Gastrocnemius medialis (tissue), 4 donors: Measurements from ENCODE around the gene CDH2.

Experiments used
- CTCF ChIP-seq, 5 experiments: fragments of 450-650 bp in 3 of 5; fragments of 200-600 bp in 2 of 5; sonication (generic) in 2 of 5; IDR thresholded peaks in 4 of 5; conservative IDR thresholded peaks in 1 of 5; 1 replicate in 4 of 5; 2 replicates in 1 of 5; pipeline ENCODE4 v1.5.1; 2016 to 2019; ENCODE audit warnings: antibody characterized with exemption in 5 of 5, mild to moderate bottlenecking in 3 of 5, moderate library complexity in 3 of 5
- POLR2A ChIP-seq, 2 donors: fragments of 450-650 bp; IDR thresholded peaks; one replicate each; pipeline ENCODE4 v1.6.1; 2017; ENCODE audit warnings: antibody characterized with exemption in 2 of 2, mild to moderate bottlenecking in 2 of 2, moderate library complexity in 2 of 2

- TF ChIP-seq CTCF (IDR thresholded peaks at IDR 0.05 in 4 of 5, conservative IDR thresholded peaks at IDR 0.05 in 1 of 5) (no peak), POLR2A (IDR thresholded peaks at IDR 0.05) (no peak)
Observed at GRCh38 chr18:28143725-28144124, 33.2 kb downstream of the CDH2 start.
